IPS DF 6.9 (cell line): ENCODE data around the gene ADCY6.
A peak's percentile ranks its signal among the peaks of the same experiment; 100 is the strongest.
"Not testable (repeated sequence)": the region's sequence is repeated elsewhere in the genome, so short reads cannot be mapped to it uniquely, and the experiment has no call there.

Experiments
- DNase-seq: peaks from one replicate; pipeline ENCODE4 v3.0.0-alpha.2; 2013; ENCODE audit warnings: low read depth, low spot score
- H3K27ac ChIP-seq: one replicate; pipeline ENCODE4 v1.5.1; 2013; ENCODE audit warnings: low read length, control low read depth
- H3K27me3 ChIP-seq: 2 replicates; pipeline ENCODE4 v1.6.1; 2013; ENCODE audit warnings: mild to moderate bottlenecking, low read length; ENCODE audit not compliant: control insufficient read depth, insufficient read depth
- H3K36me3 ChIP-seq: 2 replicates; pipeline ENCODE4 v1.6.1; 2013; ENCODE audit warnings: low read length; ENCODE audit not compliant: control insufficient read depth, insufficient read depth
- H3K4me1 ChIP-seq: 2 replicates; pipeline ENCODE4 v1.6.1; 2013; ENCODE audit warnings: low read length; ENCODE audit not compliant: control insufficient read depth, insufficient read depth
- H3K4me3 ChIP-seq: 2 replicates; pipeline ENCODE4 v1.5.1; 2013; ENCODE audit warnings: mild to moderate bottlenecking, low read length
- H3K9me3 ChIP-seq: 2 replicates; pipeline ENCODE4 v1.6.1; 2013; ENCODE audit warnings: low read length, inconsistent platforms; ENCODE audit not compliant: control insufficient read depth, insufficient read depth
- WGBS: extraction: QIAGEN DNeasy Blood & Tissue Kit; methylation state at CpG from one replicate; pipeline ENCODE4 v1.1.7; 2013; ENCODE audit warnings: mixed read lengths, missing lambda C conversion rate; ENCODE audit not compliant: insufficient read length, insufficient coverage; 5-methylcytosine and 5-hydroxymethylcytosine counted together

ADCY6 gene

DNA sequence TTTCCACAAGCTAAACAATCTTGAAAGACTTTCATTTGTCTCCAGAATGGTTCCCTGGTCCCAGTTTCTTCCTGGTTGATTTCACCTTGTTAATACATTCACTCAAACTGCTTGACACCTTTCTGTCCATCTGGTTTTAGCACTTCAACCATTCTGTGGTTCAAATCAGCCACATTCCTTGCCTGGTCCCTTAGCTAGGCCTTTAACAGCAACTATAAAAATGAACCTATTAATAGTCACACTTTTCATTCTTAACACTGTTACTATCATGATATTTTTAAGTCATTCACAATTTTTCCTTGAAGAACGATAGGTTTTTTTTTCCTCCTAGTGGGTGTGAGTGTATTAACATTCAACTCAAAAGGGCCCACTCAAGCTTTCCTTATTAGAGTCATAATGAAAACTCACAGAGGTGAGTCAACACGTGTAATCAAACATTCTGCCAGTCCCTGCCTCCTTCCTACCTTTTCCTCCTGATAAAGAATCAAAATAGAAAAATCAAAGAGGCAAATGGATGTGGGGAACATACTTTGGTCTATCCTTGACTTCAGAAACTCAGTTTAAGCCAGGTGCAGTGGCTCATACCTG, 38.0 kb downstream of the ADCY6 start:
- Histone ChIP-seq H3K4me1 (no peaks in the 10 kb centered on the region), H3K27me3 (no peaks in the 10 kb centered on the region), H3K36me3 (no peaks in the 10 kb centered on the region), H3K27ac (no peak overlapping the region), H3K9me3 (no peaks in the 10 kb centered on the region), H3K4me3 (no peak overlapping the region)
- no CpG with 5 or more reads among the region's 2 CpGs for WGBS
- DNase-seq: no peak

DNA sequence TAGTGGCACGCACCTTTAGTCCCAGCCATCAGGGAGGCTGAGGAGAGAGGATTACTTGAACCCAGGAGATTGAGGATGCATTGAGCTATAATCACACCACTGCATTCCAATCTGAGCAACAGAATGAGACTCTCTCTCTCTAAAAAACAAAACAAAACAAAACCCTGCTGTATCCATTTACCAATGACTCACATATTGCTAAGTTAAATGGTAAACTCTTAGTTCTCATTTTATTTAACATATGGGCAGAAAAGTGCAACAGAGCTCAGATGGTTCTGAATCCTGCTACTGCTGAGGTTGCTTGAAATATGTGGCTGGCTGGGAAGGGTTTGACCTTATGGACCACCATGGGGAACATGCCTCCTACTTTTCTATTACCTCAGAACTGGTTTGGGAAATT, 38.7 kb downstream of the ADCY6 start:
- no peak for DNase-seq
- Histone ChIP-seq H3K4me1 (no peaks in the 10 kb centered on the region), H3K9me3 (no peaks in the 10 kb centered on the region), H3K27ac (no peak overlapping the region), H3K36me3 (no peaks in the 10 kb centered on the region), H3K4me3 (no peak overlapping the region), H3K27me3 (no peaks in the 10 kb centered on the region)
- WGBS: no CpG with 5 or more reads among the region's 1 CpG

DNA sequence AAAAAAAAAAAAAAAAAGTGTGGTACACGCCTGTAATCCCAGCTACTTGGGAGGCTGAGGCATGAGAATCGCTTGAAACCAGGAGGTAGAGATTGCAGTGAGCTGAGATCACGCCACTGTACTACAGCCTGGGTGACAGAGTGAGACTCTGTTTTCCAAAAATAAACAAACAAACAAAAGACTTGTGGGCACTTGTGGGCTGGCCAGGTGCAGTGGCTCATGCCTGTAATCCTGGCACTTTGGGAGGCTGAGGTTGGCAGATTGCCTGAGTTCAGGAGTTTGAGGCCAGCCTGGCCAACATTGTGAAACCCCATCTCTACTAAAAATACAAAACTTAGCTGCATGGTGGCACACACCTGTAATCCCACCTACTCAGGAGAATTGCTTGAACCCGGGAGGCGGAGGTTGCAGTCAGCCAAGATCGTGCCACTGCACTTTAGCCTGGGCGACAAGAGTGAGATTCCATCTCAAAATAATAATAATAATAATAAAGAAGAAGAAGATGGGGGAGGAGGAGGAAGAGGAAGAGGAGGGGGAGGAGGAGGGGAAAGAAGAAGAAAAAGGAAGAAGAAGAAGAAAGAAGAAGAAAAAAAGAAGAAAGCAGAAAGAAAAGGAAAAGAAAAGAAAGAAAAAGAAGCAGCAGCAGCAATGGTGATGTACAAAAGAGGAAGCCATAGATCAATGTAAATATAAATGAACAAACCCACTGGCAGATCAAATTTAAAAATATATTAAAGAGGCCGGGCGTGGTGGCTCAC, 44.5 kb downstream of the ADCY6 start:
- Histone ChIP-seq H3K4me1 (no peaks in the 10 kb centered on the region), H3K36me3 (no peaks in the 10 kb centered on the region), H3K27ac (no peak overlapping the region), H3K27me3 (no peaks in the 10 kb centered on the region), H3K9me3 (no peaks in the 10 kb centered on the region), H3K4me3 (no peak overlapping the region)
- no peak for DNase-seq
- no CpG with 5 or more reads among the region's 9 CpGs for WGBS

DNA sequence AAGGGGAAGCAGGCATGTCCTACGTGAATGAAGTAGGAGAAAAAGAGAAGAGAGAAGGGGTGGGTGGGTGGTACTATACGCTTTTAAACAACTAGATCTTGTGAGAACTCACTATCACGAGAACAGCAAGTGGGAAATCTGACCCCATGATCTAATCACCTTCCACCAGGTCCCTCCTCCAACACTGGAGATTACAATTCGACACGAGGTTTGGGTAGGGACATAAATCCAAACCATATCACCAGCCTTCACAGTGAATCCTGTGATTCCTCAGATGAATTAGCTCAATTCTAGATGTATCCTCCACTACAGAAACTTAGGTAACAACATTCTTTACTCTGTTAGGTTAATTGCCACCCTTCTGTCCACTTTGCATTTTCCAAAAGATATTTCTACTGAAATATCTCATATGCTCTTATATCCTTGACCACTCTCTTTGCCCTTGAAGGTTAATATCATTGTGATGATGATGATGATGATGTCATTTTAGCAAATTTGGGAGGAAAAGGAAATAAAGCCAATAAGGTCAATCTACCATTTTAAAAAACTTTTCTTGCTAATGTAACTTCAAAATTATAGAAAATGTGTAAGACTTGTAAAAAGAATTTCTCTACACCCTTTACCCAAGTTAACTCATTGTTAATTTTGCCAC, 49.1 kb downstream of the ADCY6 start:
- Histone ChIP-seq H3K4me3 (no peak overlapping the region), H3K4me1 (no peaks in the 10 kb centered on the region), H3K27ac (no peak overlapping the region), H3K36me3 (no peaks in the 10 kb centered on the region), H3K27me3 (no peaks in the 10 kb centered on the region), H3K9me3 (no peaks in the 10 kb centered on the region)
- no CpG with 5 or more reads among the region's 5 CpGs for WGBS
- DNase-seq: no peak

DNA sequence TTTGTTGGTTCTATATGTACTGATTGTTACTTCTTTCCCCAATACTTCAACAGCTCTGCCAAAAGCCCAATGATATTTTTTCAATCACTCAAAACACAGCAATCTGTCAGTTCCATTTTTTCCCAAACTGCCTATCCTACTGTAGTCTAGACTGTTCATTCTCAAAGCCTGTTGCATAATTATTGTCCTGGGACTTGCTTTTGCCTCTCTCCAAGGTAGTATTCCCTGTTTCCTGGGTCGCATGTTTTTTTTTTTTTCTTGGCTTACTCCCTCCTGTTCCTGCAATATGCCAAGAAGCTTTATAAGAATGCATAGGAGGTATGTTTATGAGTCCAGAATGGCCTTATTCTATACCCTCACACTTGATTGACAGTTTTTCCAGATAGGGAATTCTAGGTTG, 52.4 kb downstream of the ADCY6 start:
- Histone ChIP-seq H3K4me1 (no peaks in the 10 kb centered on the region), H3K27me3 (no peaks in the 10 kb centered on the region), H3K36me3 (no peaks in the 10 kb centered on the region), H3K4me3 (no peak overlapping the region), H3K27ac (no peak overlapping the region), H3K9me3 (no peaks in the 10 kb centered on the region)
- WGBS: no CpG with 5 or more reads among the region's 1 CpG
- DNase-seq: no peak

DNA sequence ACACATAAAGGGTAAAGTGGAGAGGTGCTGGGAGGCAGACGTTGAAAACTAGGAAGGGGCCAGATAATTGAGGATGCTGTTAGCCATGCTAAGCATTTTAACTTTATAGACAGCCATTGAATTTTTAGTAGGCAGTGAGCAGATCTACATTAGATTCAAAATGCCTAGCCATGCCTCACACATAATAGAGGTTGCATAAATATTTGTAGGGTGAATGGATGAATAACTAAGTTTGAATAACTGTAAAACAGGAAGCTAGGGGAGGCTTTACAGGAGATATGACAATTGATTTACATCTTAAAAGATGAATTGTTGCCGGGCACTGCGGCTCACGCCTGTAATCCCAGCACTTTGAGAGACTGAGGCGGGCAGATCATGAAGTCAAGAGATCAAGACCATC, 60.1 kb downstream of the ADCY6 start:
- H3K27me3 ChIP-seq: no peaks in the 10 kb centered on the region
- no peaks in the 10 kb centered on the region; the same call in 1 of the 2 replicates for H3K9me3 ChIP-seq
- no peaks in the 10 kb centered on the region for H3K36me3 ChIP-seq
- DNase-seq: no peak
- H3K4me3 ChIP-seq: no peak overlapping the region
- no peak overlapping the region for H3K27ac ChIP-seq
- H3K4me1 ChIP-seq: no peaks in the 10 kb centered on the region
- no CpG with 5 or more reads among the region's 5 CpGs for WGBS

DNA sequence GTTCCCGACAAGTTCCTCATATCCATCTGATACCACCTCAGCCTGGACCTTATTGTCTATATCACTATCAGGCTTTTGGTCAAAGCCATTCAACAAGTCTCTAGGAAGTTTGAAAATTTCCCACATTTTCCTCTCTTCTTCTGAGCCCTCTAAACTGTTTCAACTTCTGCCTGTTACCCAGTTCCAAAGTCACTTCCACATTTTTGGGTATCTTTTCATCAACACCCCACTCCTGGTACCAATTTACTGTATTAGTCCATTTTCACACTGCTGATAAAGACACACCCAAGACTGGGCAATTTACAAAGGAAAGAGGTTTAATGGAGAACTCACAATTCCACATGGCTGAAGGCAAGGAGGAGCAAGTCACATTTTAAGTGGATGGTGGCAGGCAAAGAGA, 68.2 kb downstream of the ADCY6 start:
- H3K9me3 ChIP-seq: not testable (repeated sequence)
- no CpG with 5 or more reads among the region's 1 CpG for WGBS

DNA sequence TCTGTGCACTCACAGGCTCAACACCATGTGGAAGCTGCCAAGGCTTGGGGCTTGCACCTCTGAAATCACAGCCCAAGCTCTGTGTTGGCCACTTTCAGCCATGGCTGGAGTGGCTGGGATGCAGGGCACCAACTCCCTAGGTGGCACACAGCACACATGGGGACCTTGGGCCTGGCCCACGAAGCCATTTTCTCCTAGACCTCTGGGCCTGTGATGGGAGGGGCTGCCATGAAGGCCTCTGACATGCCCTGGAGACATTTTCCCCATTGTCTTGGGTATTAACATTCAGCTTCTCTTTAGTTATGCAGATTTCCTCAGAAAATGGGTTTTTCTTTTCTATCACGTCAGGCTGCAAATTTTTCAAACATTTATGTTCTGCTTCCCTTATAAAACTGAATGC, 68.7 kb downstream of the ADCY6 start:
- not testable (repeated sequence) for H3K27me3 ChIP-seq, H3K4me3 ChIP-seq, H3K36me3 ChIP-seq, H3K4me1 ChIP-seq, H3K27ac ChIP-seq, DNase-seq, H3K9me3 ChIP-seq
- no CpG with 5 or more reads among the region's 2 CpGs for WGBS

More for the DNA sequence above, 68.2 kb downstream of the ADCY6 start:
- H3K4me1 ChIP-seq, H3K36me3 ChIP-seq, H3K4me3 ChIP-seq, H3K27me3 ChIP-seq, DNase-seq, H3K27ac ChIP-seq: not testable (repeated sequence)

DNA sequence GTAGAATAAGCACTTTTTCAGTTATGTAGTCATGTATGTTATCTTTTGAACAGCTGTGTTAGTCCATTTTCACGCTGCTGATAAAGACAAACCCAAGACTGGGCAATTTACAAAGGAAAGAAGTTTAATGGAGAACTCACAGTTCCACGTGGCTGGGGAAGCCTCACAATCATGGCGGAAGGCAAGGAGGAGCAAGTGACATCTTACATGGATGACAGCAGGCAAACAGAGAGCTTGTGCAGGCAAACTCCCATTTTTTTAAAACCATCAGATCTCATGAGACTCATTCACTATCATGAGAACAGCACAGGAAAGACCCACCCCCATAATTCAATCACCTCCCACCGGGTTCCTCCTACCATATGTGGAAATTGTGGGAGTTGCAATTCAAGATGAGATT, 69.9 kb downstream of the ADCY6 start:
- H3K9me3 ChIP-seq, H3K36me3 ChIP-seq, H3K27ac ChIP-seq, DNase-seq, H3K27me3 ChIP-seq, H3K4me1 ChIP-seq, H3K4me3 ChIP-seq: not testable (repeated sequence)
- WGBS: no CpG with 5 or more reads among the region's 4 CpGs

DNA sequence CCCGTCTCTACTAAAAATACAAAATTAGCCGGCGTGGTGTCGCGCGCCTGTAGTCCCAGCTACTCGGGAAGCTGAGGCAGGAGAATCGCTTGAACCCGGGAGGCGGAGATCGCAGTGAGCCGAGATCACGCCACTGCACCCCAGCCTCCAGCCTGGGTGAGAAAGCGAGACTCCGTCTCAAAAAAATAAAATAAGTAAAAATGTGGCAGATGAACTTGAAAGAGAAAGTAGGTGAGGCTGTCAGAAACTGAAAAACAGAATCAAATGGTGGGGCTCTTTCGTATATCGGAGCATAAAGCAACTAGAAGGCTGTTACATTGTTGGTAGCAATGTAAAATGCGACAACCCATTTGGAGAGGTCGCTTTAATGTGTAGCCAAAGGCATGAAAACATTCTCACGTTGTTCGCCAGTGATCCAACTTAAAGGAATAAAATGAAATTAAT, 71.6 kb downstream of the ADCY6 start:
- Histone ChIP-seq H3K4me3 (peak overlapping the region; percentile 72), H3K36me3 (peaks cover 6% of the 10 kb centered on the region; the same call in 1 of the 2 replicates), H3K9me3 (no peaks in the 10 kb centered on the region), H3K4me1 (no peaks in the 10 kb centered on the region), H3K27me3 (no peaks in the 10 kb centered on the region), H3K27ac (no peak overlapping the region)
- no peak for DNase-seq
- WGBS: no CpG with 5 or more reads among the region's 21 CpGs
